Psoas muscle (tissue), 8 donors: Measurements from ENCODE around the gene JKAMP. TPM values are rescaled to one million over a fixed set of nuclear protein-coding genes. Genes with fewer than 3 reads are reported as not detected.
A peak's percentile ranks its signal among the peaks of the same experiment; 100 is the strongest.

Source experiments
- ATAC-seq, 4 donors: fragments of 200-7000 bp; cut with Tn5 transposase; one replicate each; pipeline ENCODE4 v1.9.1; 2020; ENCODE audit warnings: moderate library complexity in 3 of 4, mild to moderate bottlenecking in 2 of 4
- DNase-seq, 2 donors: peaks; one replicate each; pipeline ENCODE4 v3.0.0-alpha.2; 2020
- H3K27ac ChIP-seq: fragments of 200-600 bp; one replicate; pipeline ENCODE4 v1.8.0; 2022
- H3K27me3 ChIP-seq, 3 donors: fragments of 200-600 bp in 1 of 3; one replicate each; pipeline versions ENCODE4 v1.6.1 to v1.8.0; 2013 to 2022; ENCODE audit warnings: low read length in 2 of 3, mild to moderate bottlenecking in 2 of 3, moderate library complexity in 1 of 3; ENCODE audit not compliant: insufficient read depth in 3 of 3
- H3K36me3 ChIP-seq, 2 donors: fragments of 200-600 bp in 1 of 2; one replicate each; pipeline versions ENCODE4 v1.6.1 to v1.8.0; 2013 to 2022; ENCODE audit warnings: low read depth in 1 of 2, mild to moderate bottlenecking in 1 of 2, moderate library complexity in 1 of 2; ENCODE audit not compliant: insufficient read depth in 1 of 2
- H3K4me1 ChIP-seq: fragments of 200-600 bp; one replicate; pipeline ENCODE4 v1.8.0; 2022
- H3K4me3 ChIP-seq: fragments of 200-600 bp; one replicate; pipeline ENCODE4 v1.8.0; 2022; ENCODE audit warnings: mild to moderate bottlenecking
- H3K9me3 ChIP-seq: fragments of 200-600 bp; one replicate; pipeline ENCODE4 v1.8.0; 2022
- CTCF ChIP-seq: fragments of 200-600 bp; IDR thresholded peaks from one replicate; pipeline ENCODE4 v1.8.0; 2022; ENCODE audit warnings: antibody characterized with exemption
- WGBS, 3 donors: extraction: QIAGEN DNeasy Blood & Tissue Kit; methylation state at CpG; one replicate each; pipeline versions ENCODE4 v1.1.6 to v1.1.7; 2013; 5-methylcytosine and 5-hydroxymethylcytosine counted together
- intact Hi-C, 2 donors: fragments of 100-400 bp; cut with DNase I; formaldehyde crosslinking; loops; one replicate each; pipeline versions ENCODE4 v1.11.0 to v1.14.2; 2022
- polyA plus RNA-seq, 3 donors: library from polyadenylated mRNA; stranded (reverse); fragments of 200-250 nt; gene quantifications; one replicate each; pipeline ENCODE4 v1.2.3, GENCODE V29; 2013
- total RNA-seq, 4 donors: library from RNA; stranded (reverse); fragmentation: NEBNext Ultra II Directional in 2 of 4; extraction: Animal tissue kit (Norgen Biotek cat#: 25700) in 2 of 4; gene quantifications; one replicate each; pipeline versions ENCODE4 v1.2.1 to v1.2.4, GENCODE V29; 2021 to 2023
- donor health status: healthy with polysubstance abuse.
- donor health status: DM: no; HTN: no; CAD: no; lungs with moderate emphysema.
- donor health status: Bipolar disorder and iron deficiency.
- donor health status: healthy.
- donor health status: DM: yes; HTN: yes; CAD: no.
- donor health status: DM: no; HTN: no; CAD: no.
- donor health status: DM: no; HTN: no; CAD: no.
- donor health status: DM: yes; HTN: yes; CAD: no.

The JKAMP gene
- total and polyA plus RNA-seq, 7 donors, result 11.6 to 38.5 (median 19.4) TPM

- no peak for ATAC-seq
- intact Hi-C loops, result no loop called here
Observed at GRCh38 chr14:59520224-59520623, 35.9 kb downstream of the JKAMP start.

DNA sequence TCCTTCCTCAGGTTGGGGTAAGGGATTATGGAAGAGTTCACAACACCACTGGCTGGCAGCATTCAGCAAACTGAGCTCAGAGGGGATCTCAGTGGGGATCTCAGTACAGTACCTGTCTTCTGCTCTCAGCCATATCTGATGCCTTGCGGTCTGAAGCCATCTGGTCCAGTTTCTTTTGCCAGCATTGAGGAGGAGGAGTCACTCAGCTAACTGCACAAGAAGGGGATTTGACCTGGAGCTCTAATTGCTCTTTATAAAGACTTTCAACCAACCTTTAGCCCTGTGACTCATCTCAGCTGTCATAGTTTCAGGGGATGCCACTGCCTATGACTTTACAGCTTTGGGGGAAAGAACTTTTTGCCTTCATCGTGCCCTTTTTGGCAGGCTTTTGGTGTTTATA lies 44.9 kb downstream of the JKAMP start:
- 69 to 83% (median 72%) methylated on average over 2 of the region's 2 CpGs for WGBS, 3 donors
- Histone ChIP-seq H3K36me3 (no peaks in the 10 kb centered on the region), H3K27me3 (no peaks in the 10 kb centered on the region), H3K9me3 (no peaks in the 10 kb centered on the region), H3K4me3 (no peak overlapping the region), H3K27ac (no peak overlapping the region), H3K4me1 (no peaks in the 10 kb centered on the region)
- no peak for ATAC-seq
- intact Hi-C loops, result no loop called here
- TF ChIP-seq CTCF, result no peak
- DNase-seq, result no peak

More at GRCh38 chr14:59520224-59520623, 35.9 kb downstream of the JKAMP start:
- 86 to 90% (median 89%) methylated on average over 3 of the region's 3 CpGs for WGBS, 3 donors
- Histone ChIP-seq H3K36me3 (no peaks in the 10 kb centered on the region), H3K4me1 (no peaks in the 10 kb centered on the region), H3K27me3 (no peaks in the 10 kb centered on the region), H3K27ac (no peak overlapping the region), H3K4me3 (no peak overlapping the region), H3K9me3 (no peaks in the 10 kb centered on the region)
- no peak for TF ChIP-seq CTCF
- DNase-seq, result no peak

- no peak overlapping the region for H3K4me3 ChIP-seq
- DNase-seq, result no peak
- H3K9me3 ChIP-seq, result no peaks in the 10 kb centered on the region
- H3K36me3 ChIP-seq, result no peaks in the 10 kb centered on the region
- intact Hi-C loops, result no loop called here
- no peak for TF ChIP-seq CTCF
- peaks cover 4% of the 10 kb centered on the region for H3K4me1 ChIP-seq
- ATAC-seq, result no peak
- no peak overlapping the region for H3K27ac ChIP-seq
- no peaks in the 10 kb centered on the region for H3K27me3 ChIP-seq
Observed at GRCh38 chr14:59530349-59530748, 46.0 kb downstream of the JKAMP start.

DNA sequence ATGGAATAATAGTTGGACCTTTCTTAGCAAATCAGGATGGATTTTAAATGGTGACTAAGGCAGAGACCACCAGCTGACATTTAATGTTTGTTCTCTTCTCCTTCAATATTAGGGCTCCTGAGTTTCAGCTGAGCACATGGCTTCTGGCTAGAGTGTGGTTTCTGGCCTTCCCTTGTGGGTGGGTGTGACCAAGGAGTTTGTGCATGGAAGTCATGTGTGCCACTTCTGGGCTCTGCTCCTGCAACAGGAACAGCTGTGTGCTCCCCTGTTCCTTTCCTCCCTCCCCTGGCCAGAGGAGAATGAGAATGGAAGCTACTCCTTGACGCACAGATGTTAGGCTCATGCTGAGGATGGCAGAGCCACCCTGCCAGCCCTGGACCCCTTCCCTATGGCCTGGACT lies 48.1 kb downstream of the JKAMP start:
- intact Hi-C loops, result no loop called here
- no peaks in the 10 kb centered on the region for H3K36me3 ChIP-seq
- no peak overlapping the region for H3K4me3 ChIP-seq
- WGBS, 3 donors, result 59 to 73% (median 68%) methylated on average over 1 of the region's 1 CpG
- no peak for TF ChIP-seq CTCF
- H3K4me1 ChIP-seq, result peaks cover 4% of the 10 kb centered on the region
- H3K27ac ChIP-seq, result no peak overlapping the region
- ATAC-seq (no peak), DNase-seq (no peak)
- H3K27me3 ChIP-seq, result no peaks in the 10 kb centered on the region
- H3K9me3 ChIP-seq, result no peaks in the 10 kb centered on the region

DNA sequence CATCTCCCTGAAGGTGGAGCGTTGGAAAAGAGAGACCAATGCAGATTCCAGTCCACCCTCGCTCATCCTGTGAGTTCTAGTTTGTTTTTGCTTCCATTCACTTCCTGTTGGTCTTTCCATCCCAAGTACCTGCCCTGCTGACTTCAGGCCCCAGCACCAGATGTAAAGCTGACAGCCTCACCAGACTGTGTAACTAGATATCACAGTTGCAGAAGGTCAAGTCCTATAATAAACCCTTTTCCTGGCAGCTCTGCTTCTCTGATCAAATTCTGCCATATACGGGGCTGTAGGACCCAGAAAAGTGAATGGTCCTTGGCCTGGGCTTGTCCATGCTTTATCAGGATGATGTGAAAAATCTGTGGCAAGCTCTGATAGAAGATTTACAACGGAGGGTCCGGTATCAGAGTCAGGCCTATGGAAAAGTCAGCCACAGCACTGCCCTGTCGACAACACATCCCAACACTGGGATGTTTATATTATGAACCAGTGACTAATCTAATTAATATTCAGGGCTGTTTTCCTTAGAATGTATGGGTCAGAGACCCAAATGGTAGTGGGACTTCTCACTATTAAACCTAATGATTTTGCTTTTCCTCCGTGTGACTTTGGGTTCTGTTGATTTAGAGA lies 50.2 kb downstream of the JKAMP start:
- WGBS, 3 donors, result 47 to 58% (median 48%) methylated on average over 7 of the region's 7 CpGs
- H3K27ac ChIP-seq, result peak overlapping the region; percentile 9
- intact Hi-C loops, result no loop called here
- H3K36me3 ChIP-seq, result no peaks in the 10 kb centered on the region
- H3K4me3 ChIP-seq, result no peak overlapping the region
- H3K4me1 ChIP-seq, result peaks cover 4% of the 10 kb centered on the region
- H3K9me3 ChIP-seq, result no peaks in the 10 kb centered on the region
- TF ChIP-seq CTCF, result no peak
- DNase-seq (no peak), ATAC-seq (peak in 3 of 4 donors; percentile 64 to 75 (median 68))
- no peaks in the 10 kb centered on the region for H3K27me3 ChIP-seq
